Kidney epithelial cell (primary cell): ENCODE measurements around the gene RABGAP1L. TPM values are rescaled to one million over a fixed set of nuclear protein-coding genes. Genes with fewer than 3 reads are reported as not detected.
"Not testable (repeated sequence)": the region's sequence is repeated elsewhere in the genome, so short reads cannot be mapped to it uniquely, and the experiment has no call there.

ENCODE experiments used
- DNase-seq: peaks from one replicate; pipeline ENCODE4 v3.0.0-alpha.2; 2010; ENCODE audit warnings: low read depth
- H3K27me3 ChIP-seq: 2 replicates; pipeline ENCODE4 v1.6.0; 2011; ENCODE audit warnings: low read length; ENCODE audit not compliant: control insufficient read depth, insufficient read depth
- H3K36me3 ChIP-seq: 2 replicates; pipeline ENCODE4 v1.5.1; 2011; ENCODE audit warnings: low read length; ENCODE audit not compliant: control insufficient read depth, insufficient read depth
- H3K4me3 ChIP-seq: 2 replicates; pipeline ENCODE4 v1.5.1; 2011; ENCODE audit warnings: low read depth, mild to moderate bottlenecking, control low read depth, low read length
- CTCF ChIP-seq: IDR thresholded peaks from 2 replicates; pipeline ENCODE4 v1.5.1; 2011; ENCODE audit warnings: mild to moderate bottlenecking, moderate library complexity, low read length, control low read depth, inconsistent platforms; ENCODE audit not compliant: insufficient read depth, poor library complexity, severe bottlenecking
- total RNA-seq: library from RNA; depleted of rRNA; stranded (reverse); fragments of >200 nt; gene quantifications from 2 replicates; pipeline ENCODE4 v1.2.3, GENCODE V29; 2015

The RABGAP1L gene
- total RNA-seq, 1 donor from 2014 or later: 22.1 TPM

- no peaks in the 10 kb centered on the region for H3K36me3 ChIP-seq
- TF ChIP-seq CTCF: no peak
- no peak for DNase-seq
Measured at GRCh38 chr1:174314433-174314832, 155.1 kb downstream of the RABGAP1L start.

GRCh38 chr1:174315239-174315638 lies 155.9 kb downstream of the RABGAP1L start:
- TF ChIP-seq CTCF: no peak
- DNase-seq: no peak

More at GRCh38 chr1:174314433-174314832, 155.1 kb downstream of the RABGAP1L start:
- no peak overlapping the region for H3K4me3 ChIP-seq
- no peaks in the 10 kb centered on the region for H3K27me3 ChIP-seq

GRCh38 chr1:174320897-174321296 lies 161.6 kb downstream of the RABGAP1L start:
- not testable (repeated sequence) for H3K4me3 ChIP-seq, DNase-seq, H3K36me3 ChIP-seq, H3K27me3 ChIP-seq

More at GRCh38 chr1:174315239-174315638, 155.9 kb downstream of the RABGAP1L start:
- Histone ChIP-seq H3K27me3 (no peaks in the 10 kb centered on the region), H3K4me3 (no peak overlapping the region), H3K36me3 (no peaks in the 10 kb centered on the region)

- no peak overlapping the region for H3K4me3 ChIP-seq
- H3K27me3 ChIP-seq: no peaks in the 10 kb centered on the region
- no peaks in the 10 kb centered on the region for H3K36me3 ChIP-seq
- no peak for DNase-seq
- no peak for TF ChIP-seq CTCF
Measured at GRCh38 chr1:174322202-174322862, 163.0 kb downstream of the RABGAP1L start.

- TF ChIP-seq CTCF: no peak
- Histone ChIP-seq H3K4me3 (no peak overlapping the region), H3K27me3 (no peaks in the 10 kb centered on the region), H3K36me3 (no peaks in the 10 kb centered on the region)
- DNase-seq: no peak
Measured at GRCh38 chr1:174324493-174324892, 165.2 kb downstream of the RABGAP1L start.

- Histone ChIP-seq H3K36me3 (no peaks in the 10 kb centered on the region), H3K27me3 (no peaks in the 10 kb centered on the region), H3K4me3 (no peak overlapping the region)
- DNase-seq: no peak
- no peak for TF ChIP-seq CTCF
Measured at GRCh38 chr1:174324939-174325338, 165.6 kb downstream of the RABGAP1L start.
